H1 (cell line): ENCODE results near the gene MFAP4. TPM values are rescaled to one million over a fixed set of nuclear protein-coding genes. Genes with fewer than 3 reads are reported as not detected.

ENCODE experiments used
- CTCF ChIA-PET: fragments of 300-600 bp; sonication (Branson Sonifier 250); formaldehyde crosslinking; loops from one replicate; lab custom pipeline; 2021; ENCODE audit not compliant: partially characterized antibody; lab: Charles Lee
- POLR2A ChIA-PET: fragments of 300-600 bp; sonication (Branson Sonifier 250); formaldehyde crosslinking; loops from one replicate; lab custom pipeline; 2021; ENCODE audit warnings: inconsistent platforms; ENCODE audit not compliant: partially characterized antibody; lab: Charles Lee
- DNase-seq, 2 experiments: peaks; one replicate each; pipeline versions ENCODE4 v3.0.0 to v3.0.0-alpha.2; 2010 to 2022; ENCODE audit warnings: low spot score in 2 of 2, low read depth in 1 of 2, mixed read lengths in 1 of 2
- FAIRE-seq: peaks from 2 replicates; lab custom pipeline; 2011; peaks lifted over from hg19 to GRCh38; lab: Jason Lieb, UNC
- H2AFZ ChIP-seq: 2 replicates; pipeline ENCODE4 v1.8.1; 2012; ENCODE audit warnings: low read length, inconsistent platforms
- H2AK5ac ChIP-seq: 2 replicates; pipeline ENCODE4 v1.6.1; 2013; ENCODE audit warnings: low read depth, low read length
- H2BK120ac ChIP-seq: replicated peaks from 2 replicates; pipeline ENCODE3; 2013; ENCODE audit warnings: low read depth, low read length, inconsistent platforms
- H2BK12ac ChIP-seq: 2 replicates; pipeline ENCODE4 v1.6.1; 2013; ENCODE audit warnings: low read depth, low read length
- H2BK15ac ChIP-seq: 2 replicates; pipeline ENCODE4 v1.6.1; 2013; ENCODE audit warnings: low read length
- H2BK20ac ChIP-seq: 2 replicates; pipeline ENCODE4 v1.6.1; 2013; ENCODE audit warnings: low read length
- H2BK5ac ChIP-seq: 2 replicates; pipeline ENCODE4 v1.6.1; 2013; ENCODE audit warnings: low read depth, low read length
- H3K14ac ChIP-seq: 2 replicates; pipeline ENCODE4 v1.6.1; 2013; ENCODE audit warnings: inconsistent platforms; ENCODE audit not compliant: insufficient read length
- H3K18ac ChIP-seq: 2 replicates; pipeline ENCODE4 v1.6.1; 2013; ENCODE audit warnings: low read length; ENCODE audit errors: extremely low read depth
- H3K23ac ChIP-seq: 2 replicates; pipeline ENCODE4 v1.6.1; 2013; ENCODE audit warnings: inconsistent platforms; ENCODE audit not compliant: insufficient read length
- H3K23me2 ChIP-seq: 2 replicates; pipeline ENCODE4 v1.6.1; 2013; ENCODE audit warnings: low read depth, low read length
- H3K27ac ChIP-seq: 2 replicates; pipeline ENCODE4 v1.6.1; 2011; ENCODE audit warnings: low read depth, low read length, inconsistent platforms
- H3K27me3 ChIP-seq, 4 experiments: replicated peaks in 1 of 4; 1 replicate in 1 of 4; 2 replicates in 3 of 4; pipeline versions ENCODE4 v1.6.1 to v1.8.1; 2011 to 2013; ENCODE audit warnings: low read length in 3 of 4, mild to moderate bottlenecking in 3 of 4, inconsistent platforms in 2 of 4, mixed read lengths in 2 of 4, moderate library complexity in 1 of 4; ENCODE audit not compliant: control insufficient read depth in 3 of 4, insufficient read depth in 3 of 4; ENCODE audit errors: extremely low read depth in 1 of 4
- H3K36me3 ChIP-seq, 4 experiments: 2 replicates each; pipeline versions ENCODE4 v1.6.1 to v1.8.1; 2011 to 2013; ENCODE audit warnings: mild to moderate bottlenecking in 4 of 4, low read length in 3 of 4, moderate library complexity in 2 of 4, control low read depth in 1 of 4, inconsistent platforms in 1 of 4; ENCODE audit not compliant: insufficient read depth in 4 of 4, control insufficient read depth in 2 of 4
- H3K4ac ChIP-seq: replicated peaks from 2 replicates; pipeline ENCODE3; 2013; ENCODE audit warnings: low read length, low read depth, mixed read lengths, inconsistent platforms; ENCODE audit not compliant: insufficient read length
- H3K4me1 ChIP-seq, 4 experiments: replicated peaks in 1 of 4; 1 replicate in 1 of 4; 2 replicates in 3 of 4; pipeline versions ENCODE4 v1.6.1 to v1.8.1; 2011 to 2013; ENCODE audit warnings: low read length in 3 of 4, inconsistent platforms in 2 of 4, mixed read lengths in 1 of 4; ENCODE audit not compliant: insufficient read depth in 4 of 4, control insufficient read depth in 3 of 4
- H3K4me2 ChIP-seq, 2 experiments: 2 replicates each; pipeline versions ENCODE4 v1.6.1 to v1.8.1; 2011 to 2013; ENCODE audit warnings: low read depth in 2 of 2, low read length in 2 of 2, control low read depth in 1 of 2, inconsistent platforms in 1 of 2, mild to moderate bottlenecking in 1 of 2; ENCODE audit not compliant: insufficient read depth in 1 of 2
- H3K4me3 ChIP-seq, 4 experiments: fragments of 200-600, 300-600 bp in 1 of 4; sonication (generic), shearing (Covaris generic), sonication (Bioruptor Twin) in 1 of 4; 2 replicates each; pipeline versions ENCODE4 v1.5.1 to v1.8.1; 2011 to 2016; ENCODE audit warnings: low read length in 4 of 4, low read depth in 3 of 4, control low read depth in 2 of 4, inconsistent platforms in 2 of 4, mild to moderate bottlenecking in 2 of 4, mixed read lengths in 1 of 4, moderate library complexity in 1 of 4; ENCODE audit not compliant: insufficient read depth in 2 of 4; ENCODE audit errors: extremely low read depth in 1 of 4
- H3K56ac ChIP-seq: replicated peaks from 2 replicates; pipeline ENCODE3; 2013; ENCODE audit warnings: low read depth, mild to moderate bottlenecking, mixed read lengths, low read length, inconsistent platforms; ENCODE audit not compliant: insufficient read length
- H3K79me1 ChIP-seq: 2 replicates; pipeline ENCODE4 v1.6.1; 2013; ENCODE audit warnings: low read depth, low read length, control low read depth
- H3K79me2 ChIP-seq, 2 experiments: 2 replicates each; pipeline versions ENCODE4 v1.6.1 to v1.8.1; 2012 to 2013; ENCODE audit warnings: low read length in 2 of 2, mild to moderate bottlenecking in 2 of 2, inconsistent platforms in 1 of 2; ENCODE audit not compliant: insufficient read depth in 2 of 2, control insufficient read depth in 1 of 2
- H3K9ac ChIP-seq, 4 experiments: replicated peaks in 1 of 4; 1 replicate in 1 of 4; 2 replicates in 3 of 4; pipeline versions ENCODE4 v1.6.1 to v1.8.1; 2011 to 2013; ENCODE audit warnings: low read depth in 3 of 4, low read length in 3 of 4, control low read depth in 2 of 4, mild to moderate bottlenecking in 2 of 4, moderate library complexity in 2 of 4, inconsistent platforms in 1 of 4; ENCODE audit errors: extremely low read depth in 1 of 4
- H3K9me3 ChIP-seq, 2 experiments: 2 replicates each; pipeline versions ENCODE4 v1.6.1 to v1.8.1; 2012 to 2013; ENCODE audit warnings: mild to moderate bottlenecking in 2 of 2, moderate library complexity in 2 of 2, control low read depth in 1 of 2, inconsistent platforms in 1 of 2, low read depth in 1 of 2, low read length in 1 of 2, mixed read lengths in 1 of 2; ENCODE audit not compliant: insufficient read depth in 2 of 2
- H4K20me1 ChIP-seq, 2 experiments: replicated peaks in 1 of 2; 2 replicates each; pipeline versions ENCODE3 to v1.8.1; 2011 to 2013; ENCODE audit warnings: inconsistent platforms in 2 of 2, low read length in 2 of 2, mild to moderate bottlenecking in 1 of 2; ENCODE audit not compliant: insufficient read depth in 2 of 2, control insufficient read depth in 1 of 2
- H4K5ac ChIP-seq: 2 replicates; pipeline ENCODE4 v1.6.1; 2013; ENCODE audit warnings: low read length, low read depth, mixed read lengths, inconsistent platforms; ENCODE audit not compliant: insufficient read length
- H4K8ac ChIP-seq: 2 replicates; pipeline ENCODE4 v1.8.0; 2013; ENCODE audit warnings: mild to moderate bottlenecking, moderate library complexity, low read length, inconsistent platforms; ENCODE audit not compliant: insufficient read depth; ENCODE audit errors: extremely low read depth
- H4K91ac ChIP-seq: replicated peaks from 2 replicates; pipeline ENCODE3; 2013; ENCODE audit warnings: low read length, mixed read lengths, inconsistent platforms; ENCODE audit not compliant: insufficient read length
- CTBP2 ChIP-seq: IDR thresholded peaks from 2 replicates; pipeline ENCODE4 v1.7.0; 2011; ENCODE audit warnings: borderline replicate concordance, mild to moderate bottlenecking, moderate library complexity, mixed read lengths, low read length; ENCODE audit not compliant: insufficient read depth, insufficient read length
- EGR1 ChIP-seq: IDR thresholded peaks from 2 replicates; pipeline ENCODE4 v1.6.1; 2011; ENCODE audit warnings: low read depth, low read length, borderline replicate concordance
- JUND ChIP-seq: IDR thresholded peaks from 2 replicates; pipeline ENCODE4 v1.6.1; 2011; ENCODE audit warnings: mild to moderate bottlenecking, improper control_type of control experiment, low read length
- KDM4A ChIP-seq: IDR thresholded peaks from one replicate; pipeline ENCODE4 v1.7.1; 2012; ENCODE audit warnings: low read depth, mild to moderate bottlenecking, moderate library complexity, low read length, inconsistent platforms; ENCODE audit not compliant: severe bottlenecking
- NRF1 ChIP-seq: IDR thresholded peaks from 2 replicates; pipeline ENCODE4 v1.6.1; 2011; ENCODE audit warnings: mild to moderate bottlenecking, low read depth, low read length, improper control_type of control experiment
- RAD21 ChIP-seq, 2 experiments: IDR thresholded peaks in 1 of 2; conservative IDR thresholded peaks in 1 of 2; 2 replicates each; pipeline ENCODE4 v1.6.1; 2011; ENCODE audit warnings: low read depth in 2 of 2, low read length in 2 of 2, improper control_type of control experiment in 1 of 2, inconsistent platforms in 1 of 2, mild to moderate bottlenecking in 1 of 2, moderate library complexity in 1 of 2
- YY1 ChIP-seq: IDR thresholded peaks from 2 replicates; pipeline ENCODE4 v1.6.1; 2011; ENCODE audit warnings: low read depth, mild to moderate bottlenecking, low read length
- WGBS, 2 experiments: shearing (Covaris generic) in 1 of 2; methylation state at CpG; one replicate each; pipeline versions ENCODE4 v1.1.6 to v1.1.7; 2013 to 2015; ENCODE audit warnings: low lambda C conversion rate in 2 of 2, mixed read lengths in 2 of 2, inconsistent platforms in 1 of 2, low coverage in 1 of 2, missing lambda C conversion rate in 1 of 2; ENCODE audit not compliant: insufficient replicate concordance in 2 of 2, insufficient coverage in 1 of 2, insufficient read length in 1 of 2; ENCODE audit errors: extremely low coverage in 1 of 2, missing lambda C conversion rate in 1 of 2; 5-methylcytosine and 5-hydroxymethylcytosine counted together
- polyA plus RNA-seq, 7 experiments: library from polyadenylated mRNA; depleted of rRNA in 3 of 7; stranded (reverse) in 5 of 7; unstranded in 2 of 7; fragments of >200 nt in 5 of 7; fragments of 200-250 nt in 2 of 7; gene quantifications; 1 replicate in 5 of 7; 2 replicates in 1 of 7; 4 replicates in 1 of 7; pipeline versions ENCODE4 v1.2.1 to v1.2.3, GENCODE V29; 2011 to 2013; ENCODE audit warnings: missing spikeins in 2 of 7, mixed read lengths in 2 of 7
- total RNA-seq: library from RNA; stranded (reverse); fragmentation: NEBNext Ultra II Directional; extraction: Animal tissue kit (Norgen Biotek cat#: 25700); gene quantifications from 2 replicates; pipeline ENCODE4 v1.2.1, GENCODE V29; 2021
- TF ChIP-seq, protein P1 (sequence below): IDR thresholded peaks from 2 replicates; pipeline ENCODE4 v1.6.1; 2012; ENCODE audit warnings: low read length, inconsistent platforms

Gene MFAP4
- total and polyA plus RNA-seq, 2 of the 8 experiments (the other 6 are each of a cell fraction or from before 2014, with no cell fraction given) = 3.1 to 3.6 TPM

- Histone ChIP-seq H3K4ac (no peak overlapping the region), H4K8ac (no peak overlapping the region), H3K56ac (no peak overlapping the region), H4K91ac (no peak overlapping the region), H2AK5ac (no peak overlapping the region), H2BK20ac (no peak overlapping the region), H3K4me3 (no peak overlapping the region), H4K20me1 (peaks cover 3 to 27% of the 10 kb centered on the region in 2 experiments), H3K23me2 (peaks cover 8% of the 10 kb centered on the region; the same call in 1 of the 2 replicates), H3K4me1 (peaks cover 0 to 9% (median 4%) of the 10 kb centered on the region in 4 experiments), H3K4me2 (no peak overlapping the region), H2BK5ac (no peak overlapping the region), H3K18ac (no peak overlapping the region), H4K5ac (no peak overlapping the region), H2BK120ac (no peak overlapping the region), H3K79me1 (peaks cover 13% of the 10 kb centered on the region), H2BK15ac (no peak overlapping the region), H3K14ac (no peak overlapping the region), H3K27me3 (no peaks in the 10 kb centered on the region), H3K36me3 (peaks cover 33 to 61% (median 40%) of the 10 kb centered on the region in 4 experiments), H3K27ac (peak overlapping the region; percentile 33; the same call in 1 of the 2 replicates), H3K9ac (no peak overlapping the region), H2BK12ac (no peak overlapping the region), H3K9me3 (no peaks in the 10 kb centered on the region), H3K23ac (no peak overlapping the region), H3K79me2 (peaks cover 0 to 30% of the 10 kb centered on the region in 2 experiments; a peak in 2 of 4 replicates), H2AFZ (no peak overlapping the region)
- DNase-seq (no peak), FAIRE-seq (no peak)
- ChIA-PET POLR2A (interaction anchor here (0.6 to 3.8 kb wide), 4 partner anchors 9 to 836 kb away, joined by 4 to 17 read pairs (median 4); no protein-coding TSS in a partner anchor), CTCF (interaction anchor here (1.0 to 2.0 kb wide), 5 partner anchors 15 to 133 kb away, joined by 3 to 7 read pairs (median 3); no protein-coding TSS in a partner anchor)
- WGBS, 2 experiments = 96% methylated on average over 29 of the region's 29 CpGs; no CpG with 5 or more reads in 1 of the 2 experiments
- no peak for TF ChIP-seq RAD21 (IDR thresholded peaks at IDR 0.05 in 1 of 2, conservative IDR thresholded peaks at IDR 0.05 in 1 of 2; ENCODE audit: low read depth in 2 of 2, low read length in 2 of 2)
- TF ChIP-seq, protein P1, sequence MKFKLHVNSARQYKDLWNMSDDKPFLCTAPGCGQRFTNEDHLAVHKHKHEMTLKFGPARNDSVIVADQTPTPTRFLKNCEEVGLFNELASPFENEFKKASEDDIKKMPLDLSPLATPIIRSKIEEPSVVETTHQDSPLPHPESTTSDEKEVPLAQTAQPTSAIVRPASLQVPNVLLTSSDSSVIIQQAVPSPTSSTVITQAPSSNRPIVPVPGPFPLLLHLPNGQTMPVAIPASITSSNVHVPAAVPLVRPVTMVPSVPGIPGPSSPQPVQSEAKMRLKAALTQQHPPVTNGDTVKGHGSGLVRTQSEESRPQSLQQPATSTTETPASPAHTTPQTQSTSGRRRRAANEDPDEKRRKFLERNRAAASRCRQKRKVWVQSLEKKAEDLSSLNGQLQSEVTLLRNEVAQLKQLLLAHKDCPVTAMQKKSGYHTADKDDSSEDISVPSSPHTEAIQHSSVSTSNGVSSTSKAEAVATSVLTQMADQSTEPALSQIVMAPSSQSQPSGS = no peak
- no peak for TF ChIP-seq JUND
- TF ChIP-seq KDM4A = no peak
- no peak for TF ChIP-seq EGR1
- no peak for TF ChIP-seq NRF1
- no peak for TF ChIP-seq YY1
- TF ChIP-seq CTBP2 = no peak
Measured at GRCh38 chr17:19380481-19381301, 6.3 kb downstream of the MFAP4 start.
